ENCODE results near the gene COQ8A.
A peak's percentile ranks its signal among the peaks of the same experiment; 100 is the strongest.
"Not testable (repeated sequence)": the region's sequence is repeated elsewhere in the genome, so short reads cannot be mapped to it uniquely, and the experiment has no call there.

COQ8A gene

DNA sequence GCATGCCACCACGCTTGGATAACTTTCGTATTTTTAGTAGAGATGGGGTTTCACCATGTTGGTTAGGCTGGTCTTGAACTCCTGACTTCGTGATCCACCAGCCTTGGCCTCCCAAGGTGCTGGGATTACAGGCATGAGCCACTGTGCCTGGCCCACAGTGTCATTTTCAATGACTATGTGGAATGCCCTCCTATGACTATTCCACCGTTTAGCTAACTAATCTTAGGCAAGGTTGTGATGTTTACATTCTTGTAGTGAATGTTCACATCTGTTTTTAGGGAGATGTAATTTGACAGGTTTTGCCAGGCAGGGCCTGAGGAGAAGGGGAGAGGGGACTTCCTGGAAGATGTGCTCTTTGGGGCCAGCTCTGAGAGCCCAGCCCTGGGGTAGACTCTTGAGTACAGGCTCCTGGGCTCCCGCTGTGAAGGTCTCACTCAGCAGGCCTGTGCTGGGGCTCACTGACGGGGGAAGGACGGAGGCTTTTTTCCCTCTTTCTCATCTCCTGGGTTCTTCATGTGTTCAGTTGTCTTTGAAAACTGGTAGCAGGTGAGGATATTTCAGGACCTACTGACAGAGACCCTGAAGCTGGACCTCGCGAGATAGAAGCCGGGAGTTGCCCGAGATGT lies 13.2 kb downstream of the COQ8A start:
- DNase-seq = no peak

GRCh38 chr1:226954337-226954736 lies 14.2 kb downstream of the COQ8A start:
- no peak for DNase-seq

- DNase-seq = no peak
These were observed 14.7 kb downstream of the COQ8A start for GRCh38 chr1:226954777-226955176.

- DNase-seq = not testable (repeated sequence)
These were observed 15.8 kb downstream of the COQ8A start for GRCh38 chr1:226955857-226956256.

- no peak for DNase-seq
These were observed 17.0 kb downstream of the COQ8A start for GRCh38 chr1:226956942-226957713.

DNA sequence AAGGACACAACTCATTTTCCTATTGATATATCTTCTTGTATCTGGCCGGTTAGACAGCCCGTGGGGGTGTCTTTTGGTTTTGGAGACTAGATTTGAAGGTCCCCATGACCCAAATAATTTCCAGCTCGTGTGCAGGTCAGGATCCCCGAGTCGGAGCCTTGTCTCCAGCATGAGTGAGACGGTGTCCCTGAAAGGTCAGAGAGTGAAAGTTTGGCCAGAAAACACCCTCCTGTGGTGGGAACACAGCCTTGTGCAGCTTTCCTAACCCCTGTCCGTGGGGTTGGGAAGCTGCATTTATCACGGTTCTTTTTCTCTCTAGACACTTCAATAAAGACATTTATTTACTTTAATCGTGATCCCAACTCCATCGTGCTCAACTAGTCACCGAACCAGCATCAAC lies 17.6 kb downstream of the COQ8A start:
- DNase-seq = no peak

DNA sequence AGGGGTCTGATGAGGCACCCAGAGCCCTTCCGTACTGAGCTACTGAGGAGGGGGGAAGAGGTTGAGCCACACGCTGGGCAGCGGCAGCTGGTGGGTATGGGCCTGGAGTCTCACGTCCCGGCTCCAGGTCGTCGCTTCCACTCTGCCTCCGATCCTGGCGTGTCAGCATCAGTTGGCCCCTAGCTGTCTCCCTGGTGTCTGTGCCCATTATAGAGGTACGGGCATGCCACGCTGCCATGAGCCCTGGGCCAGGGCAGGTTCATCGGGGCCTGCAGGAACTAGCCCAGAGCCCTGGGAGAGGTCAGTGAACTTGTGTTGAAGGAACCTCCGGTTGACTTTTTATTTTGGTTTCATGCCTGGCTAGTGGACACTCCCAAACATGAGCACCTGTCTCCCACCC lies 18.2 kb downstream of the COQ8A start:
- no peak for DNase-seq

GRCh38 chr1:226960256-226960655 lies 20.2 kb downstream of the COQ8A start:
- no peak for DNase-seq

GRCh38 chr1:226960944-226961765 lies 21.1 kb downstream of the COQ8A start:
- no peak for DNase-seq

DNA sequence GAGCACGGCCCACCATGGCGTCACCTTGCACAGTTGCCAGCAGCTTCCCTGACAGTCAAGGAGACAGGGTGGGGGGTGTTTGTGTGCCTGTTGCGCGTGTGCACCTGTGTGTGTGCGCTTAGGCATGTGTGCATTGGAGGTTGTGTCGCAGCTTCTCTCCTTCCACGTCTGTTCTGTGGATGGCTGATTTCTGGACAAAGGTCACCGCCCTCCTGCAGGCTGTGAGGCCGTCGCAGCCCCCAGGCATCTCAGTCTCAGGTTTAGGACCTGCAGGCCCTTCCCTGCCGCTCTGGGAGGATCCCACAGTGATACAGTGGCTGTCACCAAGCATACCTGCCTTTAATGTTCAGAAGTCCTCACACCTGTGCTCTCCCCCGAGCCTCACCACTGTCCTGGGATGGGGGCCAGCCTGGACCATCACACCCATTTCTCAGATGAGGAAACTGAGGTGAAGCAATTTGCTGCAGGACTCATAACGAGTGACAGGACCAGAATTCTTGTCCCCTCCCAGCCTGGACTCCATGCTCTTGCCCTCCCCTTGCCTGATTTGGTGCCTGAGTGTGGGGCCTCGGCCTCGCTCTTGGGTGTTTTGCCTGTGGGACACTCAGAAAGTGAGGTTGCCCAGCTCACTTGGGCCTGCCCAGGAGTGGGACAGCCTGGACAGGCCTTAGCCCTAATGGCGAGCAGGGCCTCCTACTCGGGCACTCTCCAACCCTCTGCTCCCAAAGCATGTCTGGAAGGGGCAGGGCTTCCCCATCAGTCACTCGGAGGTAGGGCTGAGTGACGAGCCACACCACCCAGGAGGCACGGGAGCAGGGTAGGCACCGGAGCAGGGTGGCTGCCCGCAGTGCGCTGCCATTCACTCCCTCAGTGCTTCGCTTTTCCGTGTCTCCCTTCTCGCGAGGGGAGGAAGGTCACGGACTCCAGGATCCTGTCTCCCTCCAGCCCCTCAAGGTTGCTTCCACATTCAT lies 22.6 kb downstream of the COQ8A start:
- no peak for DNase-seq

GRCh38 chr1:226964068-226964425 lies 24.0 kb downstream of the COQ8A start:
- DNase-seq = no peak

GRCh38 chr1:226964611-226965486 lies 24.8 kb downstream of the COQ8A start:
- no peak for DNase-seq

- no peak for DNase-seq
These were observed 25.7 kb downstream of the COQ8A start for GRCh38 chr1:226965581-226966440.

GRCh38 chr1:226966683-226967082 lies 26.6 kb downstream of the COQ8A start:
- no peak for DNase-seq

DNA sequence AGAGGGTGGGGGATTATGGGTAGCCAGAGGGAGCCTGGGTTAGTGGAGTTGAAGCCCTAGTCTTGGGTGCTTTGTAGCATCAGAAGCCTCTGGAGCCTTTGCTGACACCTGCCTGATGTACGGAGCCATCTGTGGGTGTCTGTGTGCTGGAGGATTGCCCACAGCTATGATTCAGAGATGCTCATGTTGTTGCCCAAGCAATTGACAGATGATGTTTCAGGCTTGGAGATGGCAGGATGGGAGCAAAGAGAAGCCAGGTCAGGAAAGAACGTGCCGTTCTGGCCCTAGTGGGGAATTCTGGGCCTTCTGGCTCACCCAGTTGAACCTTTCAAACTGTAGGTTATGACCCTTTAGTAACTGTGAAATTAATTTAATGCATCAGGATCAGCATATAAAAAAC lies 27.6 kb downstream of the COQ8A start:
- no peak for DNase-seq

DNA sequence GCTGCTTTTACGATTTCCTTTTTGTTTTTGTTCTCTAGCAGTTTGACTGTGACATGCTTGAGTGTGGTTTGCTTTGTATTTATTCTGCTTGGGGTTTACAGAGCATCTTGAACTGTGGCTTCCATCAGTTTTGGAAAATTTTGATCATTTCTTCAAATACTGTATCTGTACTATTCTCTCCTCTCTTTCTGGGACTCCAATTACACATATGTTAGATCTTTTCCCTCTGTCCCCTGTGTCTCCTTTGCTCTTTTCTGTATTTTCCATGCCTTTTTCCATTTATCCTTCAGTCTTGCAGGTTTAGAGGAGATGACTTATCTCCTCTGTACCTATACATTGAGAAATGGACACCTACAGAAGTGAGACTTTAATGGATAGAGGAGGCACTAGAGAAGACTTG lies 31.7 kb downstream of the COQ8A start:
- DNase-seq = no peak

DNA sequence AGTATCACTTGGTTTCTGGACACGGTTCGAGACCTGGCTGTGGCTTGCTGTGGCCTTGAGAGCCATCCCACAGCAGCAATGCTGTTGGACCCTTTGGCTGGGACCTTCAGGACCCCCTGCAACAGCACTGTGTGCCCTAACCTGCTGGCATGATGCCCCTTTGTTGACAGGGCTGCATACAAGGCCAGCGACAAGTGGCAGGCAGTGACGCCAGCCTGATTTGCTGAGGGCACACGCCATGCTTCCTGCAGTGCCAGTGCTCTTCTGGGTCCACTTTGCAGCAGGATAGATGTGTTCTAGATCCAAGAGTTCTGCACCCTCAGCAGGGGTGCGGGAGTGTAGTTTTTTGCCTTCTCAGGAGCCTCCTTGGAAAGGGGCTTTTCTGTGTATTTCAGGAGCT lies 32.8 kb downstream of the COQ8A start:
- DNase-seq = no peak

DNA sequence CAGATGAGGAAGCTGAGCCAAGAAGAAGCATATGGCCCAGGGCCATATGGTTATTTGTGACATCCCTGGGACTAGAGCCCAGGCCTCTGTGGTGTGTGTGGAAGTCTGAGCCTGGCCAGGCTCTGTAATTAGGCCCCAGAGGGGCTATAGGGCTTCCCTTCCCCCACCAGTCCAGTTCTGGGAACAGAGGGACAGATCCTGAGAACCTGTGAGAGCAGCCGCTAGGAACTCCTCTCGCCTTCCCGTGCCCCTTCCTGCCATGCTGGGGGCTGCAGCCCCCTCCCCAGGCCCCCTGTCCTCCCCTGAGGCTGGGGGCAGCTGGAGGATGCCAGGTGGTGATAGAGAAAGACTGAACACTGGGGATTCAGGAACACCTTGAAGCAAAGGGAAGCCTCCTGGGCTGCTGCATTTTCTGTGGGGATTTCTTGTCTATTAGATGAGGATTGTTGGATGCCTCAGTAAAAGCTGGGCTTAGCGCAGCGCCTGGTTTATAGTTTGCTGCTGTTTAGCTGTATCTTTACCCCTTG lies 33.3 kb downstream of the COQ8A start:
- DNase-seq = no peak

- peak; percentile 9 for DNase-seq
These were observed 33.9 kb downstream of the COQ8A start for GRCh38 chr1:226973898-226974543.

Measured in fibroblast of upper back skin (primary cell).